ENCODE data around the gene SLC6A12.
A peak's percentile ranks its signal among the peaks of the same experiment; 100 is the strongest.
"Not testable (repeated sequence)": the region's sequence is repeated elsewhere in the genome, so short reads cannot be mapped to it uniquely, and the experiment has no call there.

SLC6A12 gene

DNA sequence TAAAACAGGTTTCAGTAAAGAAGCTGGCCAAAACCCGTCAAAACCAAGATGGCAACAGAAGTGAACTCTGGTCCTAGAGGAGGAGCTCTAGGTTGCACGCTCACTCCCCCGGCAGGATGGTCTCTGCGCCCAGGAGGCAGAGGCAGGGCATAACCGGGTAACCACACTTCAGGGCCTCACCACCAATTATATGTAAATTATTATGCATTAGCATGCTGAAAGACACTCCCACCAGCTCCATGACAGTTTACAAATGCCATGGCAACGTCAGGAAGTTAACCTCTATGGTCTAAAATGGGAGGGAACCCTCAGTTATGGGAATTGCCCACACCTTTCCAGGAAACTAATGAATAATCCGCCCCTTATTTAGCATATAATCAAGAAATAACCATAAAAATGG, 20.1 kb upstream of the SLC6A12 start:
- DNase-seq, result no peak

DNA sequence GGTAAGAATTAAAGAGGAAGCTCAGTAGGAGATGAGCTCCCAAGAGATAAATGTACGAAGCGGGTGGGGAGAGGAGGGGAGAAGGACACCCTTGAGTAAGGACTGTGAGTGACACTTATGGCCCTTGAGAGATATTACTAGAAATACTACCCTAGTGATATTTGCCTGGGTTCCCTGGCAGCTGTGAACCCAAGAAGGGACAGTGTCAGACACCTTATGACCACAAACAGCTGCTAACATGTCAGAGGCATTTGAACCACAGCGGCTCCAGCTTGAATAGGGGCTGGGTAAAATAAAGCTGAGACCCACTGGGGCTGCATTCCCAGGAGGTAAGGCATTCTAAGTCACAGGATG, 19.6 kb upstream of the SLC6A12 start:
- DNase-seq, result no peak

DNA sequence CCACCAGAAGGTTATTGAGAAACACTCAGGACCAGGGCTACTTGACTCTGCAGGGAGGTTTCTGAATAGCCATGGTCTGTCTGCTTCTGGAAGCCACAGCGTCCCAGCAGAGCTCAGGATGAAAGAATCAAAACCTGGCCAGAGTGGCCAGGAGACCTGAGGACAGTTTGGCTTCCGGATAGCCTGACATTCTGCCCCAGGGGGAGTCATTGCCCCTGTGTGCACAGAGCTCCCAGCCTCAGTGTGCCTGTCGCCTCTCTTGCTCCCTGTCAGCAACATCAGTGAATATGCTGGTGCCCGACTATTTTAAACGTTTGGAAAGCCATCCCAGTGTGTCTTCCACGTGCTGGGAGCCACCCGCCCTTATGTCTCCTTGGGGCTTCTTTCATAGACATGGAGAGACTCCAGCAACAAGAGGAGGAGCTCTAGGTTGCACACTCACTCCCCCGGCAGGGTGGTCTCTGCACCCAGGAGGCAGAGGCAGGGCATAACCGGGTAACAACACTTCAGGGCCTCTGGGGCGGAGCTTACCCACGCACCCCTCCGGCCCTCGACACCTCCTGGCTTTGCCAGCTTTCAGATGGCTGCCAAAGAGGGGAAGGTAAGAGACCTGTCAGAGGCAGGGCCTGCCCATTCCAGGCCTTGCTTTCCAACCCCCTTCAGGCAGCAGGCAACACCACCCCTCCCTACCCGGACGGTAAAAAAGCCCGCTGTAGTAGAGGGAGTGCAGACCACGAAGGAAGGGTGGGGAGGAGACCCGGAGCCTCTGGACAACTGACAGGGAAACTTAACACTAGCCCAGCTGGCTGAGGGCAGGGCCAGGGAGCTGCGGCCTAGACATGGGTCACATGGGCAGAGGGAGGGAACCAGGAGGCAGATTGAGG, 19.0 kb upstream of the SLC6A12 start:
- no peak for DNase-seq

DNA sequence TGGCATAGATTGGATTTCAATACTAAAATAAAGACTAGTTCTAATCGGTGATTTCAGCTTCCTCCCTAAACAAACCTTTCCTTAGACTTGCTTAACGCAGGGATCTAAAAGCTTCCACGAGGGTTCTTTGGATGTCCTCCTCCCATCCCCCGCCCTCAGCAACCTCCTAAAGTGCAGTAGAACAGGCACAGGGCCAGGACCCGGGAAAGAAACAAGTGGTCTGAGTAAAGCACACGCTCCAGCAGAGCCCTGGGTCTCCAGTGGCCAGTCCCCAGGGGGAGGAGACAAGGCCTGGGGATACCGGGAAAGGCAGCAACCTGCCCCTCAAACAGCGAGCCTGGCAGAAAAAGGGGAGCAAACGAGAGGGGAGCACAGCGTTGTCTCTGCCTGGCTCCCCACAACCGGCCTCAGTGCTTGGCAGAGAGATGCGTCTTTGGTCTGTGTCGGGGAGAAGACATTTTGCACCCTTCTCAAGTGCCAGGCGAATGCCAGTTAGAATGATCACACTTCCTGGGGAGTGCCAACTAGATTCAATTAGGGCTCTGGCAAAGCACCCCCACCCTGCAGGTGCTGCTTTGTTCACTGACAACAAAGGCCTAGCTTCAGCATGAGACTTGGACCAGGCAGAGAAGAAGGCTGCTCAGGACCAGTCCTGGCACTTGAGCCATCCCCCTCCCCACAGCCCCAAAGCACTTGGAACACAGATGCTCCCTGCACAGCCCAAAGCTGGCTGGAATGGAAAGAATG, 17.1 kb upstream of the SLC6A12 start:
- peak; percentile 20 for DNase-seq

DNA sequence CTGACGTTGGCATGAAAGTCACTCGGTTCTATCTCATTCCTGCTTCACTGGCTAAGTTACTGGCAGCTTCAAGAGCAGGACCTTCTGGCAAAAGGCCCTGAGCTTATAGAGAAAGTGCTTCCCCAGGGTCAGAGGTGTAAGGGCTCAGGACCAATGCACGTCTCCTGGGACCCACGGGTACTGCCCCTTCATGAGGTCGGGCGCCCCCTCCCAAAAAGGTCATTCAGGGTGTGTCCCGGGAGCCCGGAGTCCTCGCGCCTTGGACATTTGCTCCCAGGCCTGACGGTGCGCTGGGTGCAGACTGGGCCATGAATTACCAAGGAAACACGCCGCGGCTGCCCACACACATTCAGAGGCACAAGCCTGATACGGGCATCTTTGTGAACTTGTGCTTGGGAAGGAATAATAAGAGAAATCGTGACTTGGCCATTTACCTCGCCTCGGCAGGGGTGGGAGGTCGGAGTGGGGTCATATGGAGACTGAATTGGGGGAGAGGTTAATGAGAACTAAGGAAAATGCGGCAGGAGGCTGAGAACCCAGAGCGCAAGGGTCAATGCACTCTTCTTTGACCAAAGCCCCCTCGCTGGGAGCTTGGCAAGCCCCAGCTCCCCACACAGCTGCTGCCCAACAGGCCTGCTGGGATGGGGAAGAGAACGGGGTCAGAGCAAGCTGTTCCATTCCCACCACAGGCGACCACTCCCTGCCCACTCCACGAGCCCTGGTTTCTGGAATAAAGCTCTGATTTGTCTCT, 15.7 kb upstream of the SLC6A12 start:
- DNase-seq, result no peak

DNA sequence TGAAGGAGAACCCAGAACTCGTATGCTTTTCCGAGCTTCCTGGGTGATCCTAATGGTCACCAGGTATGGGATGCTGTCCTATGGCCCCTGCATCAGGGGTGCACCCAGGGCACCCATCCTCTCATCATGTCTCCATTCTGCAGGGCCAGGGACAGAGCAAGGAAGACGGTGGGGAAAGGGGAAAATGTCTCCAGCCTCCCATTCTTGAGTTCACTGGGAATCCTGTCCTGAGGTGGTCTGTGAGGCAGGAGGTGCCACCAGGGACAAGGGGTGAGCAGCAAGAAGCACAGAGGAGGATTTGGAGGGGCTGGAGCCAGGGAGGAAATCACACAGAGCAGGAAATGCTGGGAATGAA, 14.9 kb upstream of the SLC6A12 start:
- no peak for DNase-seq

DNA sequence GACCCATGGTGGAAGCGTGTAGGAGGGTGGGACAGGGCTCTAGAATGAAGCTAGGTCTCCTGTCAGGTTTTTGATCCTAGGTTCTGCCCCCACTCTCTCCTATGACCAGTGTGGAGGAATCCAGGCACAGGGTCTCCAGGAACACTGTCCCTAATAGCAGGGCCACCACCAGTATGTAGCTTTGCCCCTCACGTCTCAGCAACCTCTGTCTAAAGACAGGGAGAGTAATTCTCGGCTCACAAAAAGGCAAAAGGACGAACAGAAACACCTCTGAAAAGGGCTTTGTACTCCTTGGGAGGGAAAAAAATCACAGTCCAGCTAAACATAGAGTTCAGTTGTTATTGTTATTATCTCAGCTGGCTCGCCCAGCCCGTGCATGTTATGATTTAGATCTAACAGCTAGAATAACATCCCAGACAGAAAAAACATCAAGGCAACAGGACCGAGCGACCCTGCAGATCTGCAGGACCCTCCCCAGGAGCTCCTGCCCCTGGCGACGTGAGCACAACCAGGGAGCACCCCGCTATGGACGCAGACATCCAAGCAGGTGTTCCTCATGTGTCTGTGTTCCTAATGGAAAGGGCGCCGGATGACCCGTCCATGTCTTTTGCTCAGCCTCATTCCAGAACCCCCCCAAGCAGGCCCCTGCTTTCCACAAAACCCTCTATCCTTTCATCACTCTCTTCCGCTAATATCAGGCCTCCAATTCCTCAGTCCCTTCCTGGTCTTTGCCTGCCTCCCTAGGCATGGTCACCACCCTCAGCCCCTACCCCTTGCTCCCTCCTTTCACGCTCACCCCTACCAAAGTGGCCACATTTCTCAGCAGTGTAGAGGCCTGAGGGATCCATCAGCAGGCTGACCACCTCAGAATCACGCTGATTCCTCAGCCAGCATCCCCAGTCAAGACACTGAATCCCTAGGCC, 14.2 kb upstream of the SLC6A12 start:
- no peak for DNase-seq

DNA sequence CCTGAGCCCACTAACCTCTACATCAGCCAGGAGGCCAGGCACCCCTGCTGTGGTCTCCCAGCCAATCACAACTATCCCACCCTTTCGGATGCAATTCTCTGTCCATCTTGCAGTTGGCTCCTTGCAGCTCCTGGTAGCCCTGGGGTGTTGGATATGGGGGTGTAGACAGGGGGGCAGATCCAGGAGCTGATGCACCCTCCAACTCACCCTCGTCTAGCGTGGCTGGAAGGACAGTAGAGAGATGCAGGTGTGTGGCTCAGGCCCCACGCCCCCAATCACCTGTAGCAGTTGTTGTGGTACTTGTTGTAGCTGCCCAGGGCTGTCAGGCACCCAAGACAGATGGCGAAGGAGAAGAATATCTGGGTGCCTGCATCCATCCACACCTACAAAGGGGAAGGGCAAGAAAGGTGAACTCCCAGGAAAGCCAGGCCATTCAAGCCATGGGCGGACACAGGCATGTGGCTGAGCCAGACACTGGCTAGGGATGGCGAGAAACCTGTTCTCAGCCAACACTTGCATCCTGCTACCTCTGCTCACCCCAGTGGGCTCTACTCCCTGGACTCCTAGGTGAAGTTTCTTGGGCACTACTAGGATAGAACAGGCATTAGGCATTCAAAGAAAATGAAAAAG, 13.4 kb upstream of the SLC6A12 start:
- no peak for DNase-seq

DNA sequence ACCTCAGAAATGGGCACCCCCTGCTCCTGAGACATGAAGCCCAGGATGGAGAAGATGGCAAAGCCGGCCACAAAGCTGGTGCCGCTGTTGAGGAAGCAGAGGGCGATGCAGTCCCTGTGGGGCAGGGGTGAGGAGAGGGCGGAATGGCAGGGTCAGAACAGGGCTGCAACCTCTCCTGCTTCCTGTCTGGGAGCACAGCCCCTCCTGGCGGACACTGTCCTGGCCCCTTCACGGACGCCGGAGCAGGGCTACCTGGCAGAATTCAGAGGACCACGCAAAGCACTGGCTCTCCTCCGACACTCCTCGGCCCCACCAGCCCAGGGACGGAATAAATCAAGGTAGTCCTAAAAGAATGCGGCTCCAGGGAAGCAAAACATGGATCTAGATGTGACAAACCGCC, 12.4 kb upstream of the SLC6A12 start:
- DNase-seq, result no peak

DNA sequence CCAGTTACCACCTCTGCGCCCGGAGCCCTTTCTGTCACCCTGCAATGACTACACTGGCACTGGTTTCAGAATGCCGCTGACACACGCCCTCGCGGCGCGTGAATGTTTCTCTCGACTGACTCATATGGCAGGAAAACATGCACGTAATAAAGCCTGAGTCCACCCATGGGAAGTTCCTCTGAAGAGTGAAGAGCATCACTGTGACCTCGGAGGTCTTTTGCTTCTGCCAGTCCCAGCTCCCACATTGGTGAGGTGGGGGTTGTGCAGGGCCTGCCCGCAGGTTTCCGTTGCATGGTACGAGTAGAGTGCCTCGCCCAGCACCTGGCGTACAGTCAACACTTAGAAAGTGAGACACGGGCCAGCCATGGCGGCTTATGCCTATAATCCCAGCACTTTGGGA, 11.1 kb upstream of the SLC6A12 start:
- DNase-seq, result no peak

DNA sequence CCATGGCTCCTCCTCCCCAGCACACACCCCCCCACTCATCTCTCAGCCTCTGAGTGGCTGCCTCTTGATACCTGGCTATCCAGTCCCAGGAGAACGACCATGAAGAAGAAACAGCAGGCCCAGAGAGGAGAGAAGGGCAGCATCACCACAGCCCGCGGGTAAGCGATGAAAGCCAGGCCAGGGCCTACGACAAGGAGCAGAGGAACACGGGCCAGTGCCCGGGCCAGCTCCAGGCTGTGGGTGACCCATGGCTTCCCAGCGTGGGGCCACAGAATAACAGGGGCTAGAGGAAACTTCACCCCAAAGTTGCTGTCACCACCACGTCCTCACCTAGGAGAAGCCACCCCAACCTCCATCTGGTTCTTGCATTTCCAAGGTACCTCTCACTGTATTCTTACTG, 10.4 kb upstream of the SLC6A12 start:
- no peak for DNase-seq

DNA sequence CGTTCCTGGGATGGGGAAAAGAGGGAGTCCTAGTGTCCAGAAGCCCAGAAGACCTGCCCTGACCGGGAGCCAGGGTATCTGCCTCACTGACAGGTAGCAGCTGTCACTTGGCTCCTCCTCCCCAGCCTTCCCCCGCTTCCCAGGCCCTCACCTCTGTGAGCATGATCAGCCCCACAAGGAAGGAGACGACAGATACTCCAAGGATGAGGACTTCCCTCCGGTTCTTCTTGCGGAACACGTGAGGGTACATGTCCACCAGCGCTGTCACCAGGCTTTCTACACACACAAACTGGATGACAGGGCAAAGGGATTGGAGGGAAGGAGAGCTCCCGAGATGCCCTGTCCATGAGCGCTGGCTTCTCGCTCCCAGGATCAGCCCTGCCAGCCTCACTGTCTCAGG, 9.9 kb upstream of the SLC6A12 start:
- no peak for DNase-seq

DNA sequence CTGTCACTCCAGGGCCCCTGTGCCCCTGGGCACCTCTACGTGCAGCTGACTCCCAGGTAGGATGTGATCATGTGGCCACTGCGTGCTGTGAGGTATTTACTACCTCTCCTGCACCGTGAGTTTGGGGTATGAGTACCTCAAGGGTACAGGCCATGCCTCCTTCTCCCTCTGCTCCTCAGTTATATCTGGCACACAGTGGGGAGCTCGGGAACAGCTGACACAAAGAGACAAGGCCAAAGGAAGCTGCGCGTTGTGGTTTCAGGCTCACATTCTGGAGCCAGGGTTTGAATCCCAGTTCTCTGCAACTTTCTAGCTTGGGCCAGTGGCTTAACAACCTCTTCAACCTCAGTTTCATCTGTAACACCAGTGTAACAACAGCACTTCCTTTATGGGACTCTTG, 7.8 kb upstream of the SLC6A12 start:
- DNase-seq, result no peak

DNA sequence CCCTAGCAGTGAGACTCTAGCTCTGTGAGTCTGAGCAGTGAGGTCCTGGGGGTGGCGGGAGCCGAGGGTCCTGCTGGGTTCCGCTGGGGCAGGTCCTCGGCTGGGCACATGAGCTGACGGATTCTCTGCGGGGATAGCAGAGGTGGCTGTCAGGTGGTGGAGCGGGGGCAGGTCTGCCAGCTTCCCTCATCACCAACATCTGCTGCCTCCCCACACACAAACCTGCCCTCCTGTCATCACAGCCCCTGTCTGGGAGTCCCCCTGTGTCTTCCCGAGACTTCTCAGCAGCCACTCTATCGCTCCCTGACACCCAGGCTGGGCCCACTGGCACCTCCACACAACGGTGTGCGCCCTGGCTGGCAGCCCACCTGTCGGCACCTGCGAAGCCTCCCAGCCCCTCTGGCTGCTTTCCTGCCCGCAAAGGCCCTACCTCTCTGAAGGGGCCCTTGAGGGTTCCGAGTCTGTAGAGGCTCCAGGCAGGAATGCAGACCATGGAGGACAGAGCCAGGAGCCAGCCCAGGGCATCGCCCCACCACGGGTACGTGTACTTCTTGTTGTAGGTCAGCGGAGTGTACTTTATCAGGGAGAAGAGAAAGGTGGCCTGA, 7.1 kb upstream of the SLC6A12 start:
- no peak for DNase-seq

DNA sequence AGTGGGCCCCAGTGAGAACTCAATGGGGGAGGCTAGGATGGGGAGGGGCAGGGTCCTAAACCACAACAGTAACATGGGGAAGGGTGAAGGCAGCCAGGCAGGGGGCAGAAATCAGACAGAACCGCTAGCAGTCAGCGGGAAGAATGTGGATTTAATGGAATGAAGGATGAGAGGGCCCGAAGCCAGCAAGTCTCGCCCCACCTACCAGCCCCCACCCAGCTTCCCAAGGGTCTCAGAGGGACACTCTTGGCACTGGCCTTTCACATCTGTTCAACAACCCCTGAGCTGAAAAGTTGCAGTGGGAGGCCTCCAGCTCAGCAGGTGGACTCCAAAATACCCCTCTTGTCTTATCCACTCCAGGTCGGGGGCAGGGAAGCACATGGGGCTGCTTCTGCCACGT, 6.5 kb upstream of the SLC6A12 start:
- no peak for DNase-seq

DNA sequence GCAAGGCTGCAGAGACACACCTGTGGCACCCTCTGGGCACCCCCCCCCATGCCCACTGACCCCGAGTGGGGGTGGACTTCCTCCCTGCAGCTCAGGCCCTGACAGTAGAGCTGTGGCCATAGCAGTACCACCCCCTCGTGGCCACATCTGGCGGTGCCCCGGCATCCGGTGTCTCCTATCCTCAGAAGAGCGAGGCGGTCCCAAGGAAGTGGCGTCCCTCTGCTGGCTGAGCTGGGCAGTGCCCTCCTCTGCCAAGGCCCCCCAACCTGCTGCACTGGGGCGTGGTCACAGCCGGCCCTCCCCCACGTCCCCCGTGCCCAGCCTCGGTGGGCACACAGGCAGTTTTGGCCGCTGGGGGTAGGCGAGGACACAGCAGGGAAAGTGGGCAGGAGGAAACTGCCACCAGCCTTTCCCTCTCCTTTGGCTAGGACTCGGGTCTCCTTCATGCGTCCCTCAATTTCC, 6.0 kb upstream of the SLC6A12 start:
- peak; percentile 75 for DNase-seq

DNA sequence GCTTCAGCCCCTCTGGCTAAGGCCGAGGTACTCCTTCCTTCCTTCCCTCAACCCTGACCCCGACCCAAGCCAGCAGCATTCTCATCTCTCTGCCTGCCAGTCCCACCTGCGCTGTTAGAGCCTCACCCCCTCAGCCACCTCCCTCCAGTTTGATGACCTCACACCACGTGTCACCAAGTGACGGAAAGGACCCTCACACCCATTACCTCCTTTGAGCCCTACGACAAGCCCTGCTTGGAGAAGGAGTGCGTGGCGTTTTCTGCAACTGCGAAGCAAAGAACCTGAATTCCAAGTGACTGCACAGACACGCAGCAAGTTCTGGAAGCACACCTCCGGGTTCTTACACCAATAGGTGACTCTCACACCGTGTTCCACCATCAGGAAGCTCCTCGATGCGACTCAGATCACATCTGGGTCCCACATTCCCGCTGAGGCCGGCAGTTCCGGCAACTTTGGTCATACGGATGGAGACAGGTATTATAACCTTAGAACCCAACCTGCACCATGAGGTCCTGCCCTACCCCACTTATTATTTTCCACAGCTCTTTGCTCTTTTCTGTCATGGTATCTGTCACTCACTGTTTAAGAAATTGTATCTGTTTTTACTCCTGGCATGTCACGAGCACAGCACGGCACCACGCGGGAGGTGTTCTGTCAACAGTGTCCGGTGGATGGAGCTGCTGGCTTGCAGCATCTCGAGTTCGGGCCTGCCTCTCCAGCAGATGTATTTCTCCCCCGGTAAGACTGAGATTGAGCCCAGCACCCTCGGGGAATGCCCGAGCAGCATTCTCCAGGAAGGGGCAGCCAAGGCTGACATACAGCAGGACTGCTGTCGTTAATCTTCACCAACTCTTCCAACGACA, 5.0 kb upstream of the SLC6A12 start:
- DNase-seq, result no peak

DNA sequence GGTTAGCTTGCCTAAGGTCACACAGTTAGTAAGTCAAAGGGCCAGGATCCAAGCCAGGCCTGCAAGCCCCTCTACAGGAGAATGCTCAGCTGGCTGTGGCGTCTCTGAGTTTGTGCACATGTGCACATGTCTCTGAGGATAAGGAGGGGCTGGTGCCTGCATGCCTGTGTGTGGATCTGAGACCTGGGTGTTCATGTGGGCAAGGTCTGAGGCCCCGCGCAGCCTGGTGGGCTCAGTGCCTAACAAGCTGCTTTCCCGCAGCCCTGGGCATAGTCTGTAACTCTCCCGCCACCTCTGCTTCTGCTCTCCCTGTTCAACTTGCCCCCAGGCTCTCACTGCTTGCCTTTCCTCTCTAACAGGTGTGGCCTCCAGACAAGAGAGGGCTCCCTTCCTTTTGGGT, 4.3 kb upstream of the SLC6A12 start:
- no peak for DNase-seq

DNA sequence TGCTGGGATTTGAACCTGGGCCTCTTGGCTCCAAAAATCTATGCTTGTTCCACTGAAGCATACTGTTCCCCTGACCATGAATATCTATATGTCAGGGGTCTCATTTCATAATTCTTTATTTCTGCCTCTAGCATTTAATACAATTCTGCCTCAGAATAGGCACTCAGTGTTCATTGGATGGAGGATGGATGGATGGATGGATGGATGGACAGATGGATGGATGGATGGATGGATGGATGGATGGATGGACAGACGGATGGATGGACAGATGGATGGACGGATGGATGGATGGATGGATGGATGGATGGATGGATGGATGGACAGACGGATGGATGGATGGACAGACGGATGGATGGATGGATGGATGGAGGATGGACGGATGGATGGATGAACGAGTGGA, 3.1 kb upstream of the SLC6A12 start:
- not testable (repeated sequence) for DNase-seq

DNA sequence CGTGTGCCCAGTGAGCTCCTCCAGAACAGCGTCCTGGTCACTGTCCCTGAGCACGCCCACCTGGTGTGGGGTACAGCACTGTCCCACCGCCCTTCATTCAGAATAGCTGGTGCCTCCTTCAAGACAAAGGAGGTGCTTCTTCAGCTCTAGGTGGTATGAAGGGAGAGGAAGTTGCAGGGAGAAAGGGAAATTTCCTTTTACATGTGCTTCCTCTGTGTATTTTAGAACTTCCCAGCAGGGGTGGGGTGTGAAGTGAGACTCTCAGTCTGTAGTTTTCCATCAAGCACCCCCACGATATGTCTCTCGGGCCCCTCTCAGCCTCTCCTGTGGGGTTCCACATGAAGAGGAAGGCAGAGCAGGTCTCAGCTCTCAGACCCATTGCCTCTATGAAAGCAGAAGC, 1.2 kb upstream of the SLC6A12 start:
- DNase-seq, result no peak

DNA sequence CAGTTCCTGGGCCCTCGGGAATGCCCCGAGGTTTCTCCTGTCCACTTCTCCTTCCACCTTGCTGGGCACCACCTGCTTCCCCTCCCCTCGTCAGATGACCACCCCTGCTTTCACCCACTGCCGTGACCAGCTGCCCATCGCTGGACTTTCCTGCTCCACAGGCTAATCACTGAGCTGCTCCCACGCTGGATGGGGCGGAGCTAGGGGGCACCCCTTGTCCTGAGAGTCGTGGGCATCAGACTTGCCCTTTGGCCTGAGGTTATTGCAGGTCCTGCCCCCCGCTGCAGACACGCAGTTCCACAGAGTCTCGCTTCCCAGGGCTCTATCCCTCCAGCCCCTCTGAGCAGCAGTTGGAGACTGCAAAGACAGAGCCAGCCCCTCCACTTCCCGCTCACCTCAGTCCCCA, 427 bp downstream of the SLC6A12 start:
- no peak for DNase-seq

Measured in COR-L47 (cell line).